Fibroblast of skin of right biceps (primary cell): ENCODE data around the gene GPM6B.

ENCODE experiments used
- DNase-seq: peaks from one replicate; pipeline ENCODE4 v3.0.0-alpha.2; 2013

GPM6B gene

GRCh38 chrX:13821738-13822137 is 4.8 kb upstream of the GPM6B start:
- DNase-seq, result peak; percentile 0

- DNase-seq, result no peak
Observed at GRCh38 chrX:13816176-13816575, 717 bp downstream of the GPM6B start.

- DNase-seq, result no peak
Observed at GRCh38 chrX:13815664-13816063, 1.2 kb downstream of the GPM6B start.

- peak; percentile 36 for DNase-seq
Observed at GRCh38 chrX:13808865-13809264, 8.0 kb downstream of the GPM6B start.

GRCh38 chrX:13808293-13808692 is 8.6 kb downstream of the GPM6B start:
- DNase-seq, result no peak

- DNase-seq, result no peak
Observed at GRCh38 chrX:13805241-13805640, 11.7 kb downstream of the GPM6B start.

- no peak for DNase-seq
Observed at GRCh38 chrX:13803116-13803515, 13.8 kb downstream of the GPM6B start.

GRCh38 chrX:13798184-13798583 is 18.7 kb downstream of the GPM6B start:
- no peak for DNase-seq

GRCh38 chrX:13797512-13797911 is 19.4 kb downstream of the GPM6B start:
- no peak for DNase-seq

- no peak for DNase-seq
Observed at GRCh38 chrX:13794417-13794816, 22.5 kb downstream of the GPM6B start.

GRCh38 chrX:13793897-13794296 is 23.0 kb downstream of the GPM6B start:
- DNase-seq, result no peak

GRCh38 chrX:13791559-13791958 is 25.3 kb downstream of the GPM6B start:
- no peak for DNase-seq

GRCh38 chrX:13791145-13791544 is 25.7 kb downstream of the GPM6B start:
- DNase-seq, result no peak

GRCh38 chrX:13790206-13791131 is 26.4 kb downstream of the GPM6B start:
- DNase-seq, result peak; percentile 0

GRCh38 chrX:13786048-13786447 is 30.8 kb downstream of the GPM6B start:
- no peak for DNase-seq

GRCh38 chrX:13780868-13781427 is 35.9 kb downstream of the GPM6B start:
- no peak for DNase-seq

GRCh38 chrX:13778916-13779315 is 38.0 kb downstream of the GPM6B start:
- peak; percentile 38 for DNase-seq

- DNase-seq, result no peak
Observed at GRCh38 chrX:13776387-13776786, 40.5 kb downstream of the GPM6B start.

- DNase-seq, result no peak
Observed at GRCh38 chrX:13775837-13776236, 41.1 kb downstream of the GPM6B start.

GRCh38 chrX:13774696-13775095 is 42.2 kb downstream of the GPM6B start:
- no peak for DNase-seq

GRCh38 chrX:13770013-13770535 is 46.8 kb downstream of the GPM6B start:
- no peak for DNase-seq

GRCh38 chrX:13768939-13769338 is 48.0 kb downstream of the GPM6B start:
- no peak for DNase-seq

GRCh38 chrX:13764765-13765164 is 52.1 kb downstream of the GPM6B start:
- no peak for DNase-seq

- no peak for DNase-seq
Observed at GRCh38 chrX:13764281-13764680, 52.6 kb downstream of the GPM6B start.
